SIG-M5 treated with dmso at 0.1 percent for 504 hours (cell line): Measurements from ENCODE around the gene PCDHGA5.
"Not testable (repeated sequence)": the region's sequence is repeated elsewhere in the genome, so short reads cannot be mapped to it uniquely, and the experiment has no call there.

Experiments
- DNase-seq: peaks from one replicate; lab custom pipeline; 2025; ENCODE audit not compliant: unreplicated experiment; lab: John Stamatoyannopoulos, UW

PCDHGA5 gene

DNA sequence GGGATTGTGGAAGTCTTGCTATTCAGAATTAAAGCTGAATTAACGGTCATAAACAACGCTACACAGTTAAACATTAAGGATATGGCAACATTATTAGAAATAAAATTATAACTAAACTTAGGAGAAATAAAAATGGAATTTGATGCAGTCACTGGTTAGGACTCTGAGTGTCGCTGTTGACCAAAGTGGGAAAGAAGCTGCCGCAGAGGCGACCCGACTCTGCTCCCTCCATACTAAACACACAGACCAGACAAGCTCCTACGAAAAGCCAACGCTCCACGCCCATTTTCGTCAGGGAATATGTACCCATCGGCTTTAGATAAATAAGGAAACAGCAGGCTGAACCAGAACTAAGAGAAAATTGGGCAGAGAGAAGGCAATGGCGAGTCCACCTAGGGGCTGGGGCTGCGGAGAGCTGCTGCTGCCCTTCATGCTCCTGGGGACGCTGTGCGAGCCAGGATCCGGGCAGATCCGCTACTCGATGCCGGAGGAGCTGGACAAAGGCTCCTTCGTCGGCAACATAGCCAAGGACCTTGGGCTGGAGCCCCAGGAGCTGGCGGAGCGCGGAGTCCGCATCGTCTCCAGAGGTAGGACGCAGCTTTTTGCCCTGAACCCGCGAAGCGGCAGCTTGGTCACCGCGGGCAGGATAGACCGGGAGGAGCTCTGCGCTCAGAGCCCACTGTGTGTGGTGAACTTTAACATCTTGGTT is at the start of gene PCDHGA5:
TSS of gene PCDHGA5 (plus strand) at position 211 of the 709 bp plus-strand sequence. CDS start at position 380, 169 bp downstream.
- no peak for DNase-seq

DNA sequence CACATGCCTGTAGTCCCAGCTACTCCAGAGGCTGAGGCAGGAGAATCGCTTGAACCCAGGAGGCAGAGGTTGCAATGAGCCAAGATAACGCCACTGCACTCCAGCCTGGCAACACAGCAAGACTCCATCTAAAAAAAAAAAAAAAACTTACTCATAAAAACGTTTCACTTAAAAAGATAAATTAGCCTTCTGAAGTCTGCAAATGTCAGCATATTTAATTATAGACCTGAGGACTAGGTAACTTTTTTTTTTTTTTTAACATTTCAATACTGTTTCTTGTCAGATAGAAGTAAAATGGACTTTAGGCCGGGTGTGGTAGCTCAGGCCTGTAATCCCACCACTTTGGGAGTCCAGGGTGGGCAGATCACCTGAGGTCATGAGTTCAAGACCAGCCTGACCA is 47.0 kb upstream of the PCDHGA5 start:
- DNase-seq = not testable (repeated sequence)

DNA sequence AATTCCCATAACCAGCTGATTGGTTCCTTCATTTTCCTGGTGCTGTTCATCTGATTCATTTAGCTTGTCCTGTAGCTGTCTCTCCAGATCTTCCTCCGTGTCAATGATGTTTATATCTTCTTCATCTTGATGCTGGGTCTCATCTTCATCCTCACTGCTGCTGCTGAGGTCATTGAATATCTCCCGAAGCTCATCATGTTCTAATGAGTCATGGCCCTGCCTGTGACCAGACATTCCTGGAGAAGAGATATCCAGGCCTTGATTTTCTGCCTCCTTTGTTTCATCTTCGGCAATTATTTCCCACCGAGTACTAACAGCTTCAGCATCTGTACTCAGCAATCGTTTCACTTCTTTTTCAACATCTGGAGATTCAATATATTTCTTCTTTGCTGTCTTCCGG is 44.8 kb upstream of the PCDHGA5 start:
- DNase-seq = no peak

DNA sequence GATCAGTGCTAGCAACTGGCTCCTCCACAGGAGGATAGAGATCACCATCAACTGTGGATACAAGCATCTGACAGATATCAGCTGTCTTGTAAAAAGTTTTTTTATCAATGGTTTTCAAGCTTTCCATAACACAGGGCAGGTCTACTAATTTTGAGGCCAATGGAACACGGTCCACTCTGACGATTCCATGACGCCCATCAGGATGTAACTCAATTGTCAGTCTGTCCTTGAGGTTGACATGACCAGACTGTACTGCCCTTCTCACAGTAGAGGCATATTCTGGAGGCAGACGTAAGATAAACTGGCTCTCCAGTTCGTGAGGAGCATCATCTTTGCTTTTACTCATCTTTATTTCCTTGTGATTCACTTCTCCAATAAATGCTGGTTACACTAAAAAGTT is 44.3 kb upstream of the PCDHGA5 start:
- no peak for DNase-seq

DNA sequence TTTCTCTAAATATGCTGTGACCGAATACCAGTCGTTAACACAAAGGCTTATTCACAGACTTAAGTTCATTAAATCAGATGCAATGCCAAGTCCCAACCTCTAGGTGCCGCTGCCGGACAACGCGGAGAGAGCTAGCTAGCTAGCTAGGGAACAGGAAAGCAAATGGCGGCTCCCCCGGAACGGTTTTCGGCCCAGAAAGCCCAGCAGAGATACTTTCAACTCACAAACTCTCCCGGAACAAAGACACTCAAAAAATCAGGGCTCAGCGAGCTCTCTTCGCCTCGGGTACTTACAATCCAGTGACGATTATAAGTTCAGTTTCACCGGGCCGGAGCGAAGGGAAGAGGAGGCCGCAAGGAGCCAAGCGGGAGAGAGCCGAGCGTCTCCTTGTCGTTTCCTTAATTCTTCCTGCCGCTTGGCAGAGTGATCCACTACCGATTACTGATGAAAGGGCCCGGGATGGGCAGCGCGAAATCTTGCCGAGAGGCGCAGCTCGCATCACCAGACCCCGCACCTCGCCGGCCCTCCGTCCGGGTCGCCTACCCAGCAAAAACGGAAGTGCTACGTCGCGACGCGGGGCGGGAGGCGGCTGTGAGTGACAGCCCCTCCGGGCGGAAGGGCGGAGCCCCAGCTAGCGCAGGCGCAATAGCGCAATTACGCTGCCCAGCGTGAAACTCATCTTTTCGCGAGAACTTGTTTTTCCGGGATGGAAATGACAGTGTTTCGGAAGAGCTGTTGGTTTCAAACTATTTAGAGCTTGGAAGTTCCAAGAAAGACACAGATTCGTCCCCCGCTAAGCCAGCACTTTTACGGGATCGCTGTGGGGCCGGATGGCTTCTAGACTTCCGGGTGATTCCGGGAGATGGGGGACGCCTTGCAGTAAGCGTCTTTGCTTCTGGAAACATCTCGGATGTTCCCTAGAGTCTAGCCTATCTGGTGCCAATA is 43.5 kb upstream of the PCDHGA5 start, which contains the start of gene TAF7:
TSS of gene TAF7 (minus strand) at position 560 of the 945 bp plus-strand sequence. CDS start 740 bp downstream, outside the sequence.
- peak; percentile 80 for DNase-seq

DNA sequence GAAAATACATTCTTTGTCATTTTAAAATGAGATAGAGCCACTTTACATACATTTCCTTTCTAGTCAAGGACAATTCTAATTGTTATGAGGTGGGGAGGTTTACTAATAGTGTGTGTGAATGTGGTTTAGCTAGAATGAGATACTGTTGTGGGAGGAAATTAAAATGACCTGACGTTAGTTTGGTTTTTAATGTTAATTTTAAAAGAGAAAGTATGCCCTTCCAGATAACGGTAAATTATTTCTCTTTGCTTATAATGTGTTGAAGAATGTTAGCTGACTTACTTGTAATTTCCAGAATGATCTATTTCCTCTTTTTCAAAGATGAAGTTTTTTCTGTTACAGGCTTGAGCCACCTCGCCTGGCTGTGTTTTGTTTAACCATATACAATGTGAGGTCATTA is 41.7 kb upstream of the PCDHGA5 start:
- DNase-seq = no peak

DNA sequence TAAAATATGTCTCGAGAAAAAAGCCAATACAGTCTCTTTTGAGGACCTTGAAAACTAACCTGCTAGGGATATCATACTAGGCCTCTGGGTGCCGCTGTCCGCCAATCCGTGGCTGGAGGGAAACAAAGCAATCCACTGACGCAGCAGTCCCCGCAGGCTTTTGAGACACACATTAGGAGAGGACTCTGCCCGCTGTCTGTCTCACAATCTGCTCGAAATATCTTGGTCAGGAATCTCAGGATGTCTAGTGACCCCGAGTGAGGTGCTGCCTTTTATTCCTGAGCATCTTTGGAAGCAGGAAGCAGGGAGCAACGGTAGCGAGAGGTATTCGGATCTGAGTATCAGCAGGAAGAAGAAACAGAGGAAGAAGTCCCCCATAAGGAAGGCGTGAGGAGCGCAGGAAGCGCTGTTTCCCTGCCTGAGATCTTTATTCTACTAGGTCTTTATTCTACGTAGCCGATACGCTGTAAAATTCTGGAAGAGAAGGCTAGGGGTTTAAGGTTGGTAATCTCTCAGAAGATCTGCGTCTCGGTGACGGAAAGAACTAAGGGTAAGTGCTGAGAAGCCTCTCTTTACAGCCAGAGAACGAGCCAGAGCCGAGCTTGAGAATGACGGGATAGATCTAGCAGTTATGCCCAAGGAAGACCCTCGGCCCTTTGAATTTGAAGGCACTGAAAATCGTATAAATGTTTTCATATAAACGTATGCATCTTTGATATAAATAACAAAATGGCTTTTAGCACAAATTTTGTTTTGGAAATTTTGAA is 37.7 kb upstream of the PCDHGA5 start:
- peak; percentile 43 for DNase-seq

DNA sequence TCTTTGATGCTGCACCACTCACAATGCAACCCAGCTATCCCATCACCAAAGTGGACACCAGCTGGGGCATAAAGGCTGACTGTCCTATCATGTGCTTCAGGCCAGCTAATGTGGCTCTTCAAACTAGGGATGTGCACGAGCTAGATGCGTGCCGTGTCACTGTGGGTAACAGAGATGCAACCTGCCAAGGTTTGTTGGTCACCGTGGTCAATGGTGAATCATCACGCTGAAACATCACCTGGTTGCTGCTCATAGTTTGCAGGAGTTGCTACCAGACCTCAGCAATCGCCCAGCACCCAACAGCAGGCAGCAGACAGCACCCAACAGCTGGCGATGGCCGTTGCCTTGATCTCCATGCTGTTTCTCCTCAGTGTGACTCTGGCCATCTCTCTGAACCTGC is 35.7 kb upstream of the PCDHGA5 start:
- DNase-seq = no peak

DNA sequence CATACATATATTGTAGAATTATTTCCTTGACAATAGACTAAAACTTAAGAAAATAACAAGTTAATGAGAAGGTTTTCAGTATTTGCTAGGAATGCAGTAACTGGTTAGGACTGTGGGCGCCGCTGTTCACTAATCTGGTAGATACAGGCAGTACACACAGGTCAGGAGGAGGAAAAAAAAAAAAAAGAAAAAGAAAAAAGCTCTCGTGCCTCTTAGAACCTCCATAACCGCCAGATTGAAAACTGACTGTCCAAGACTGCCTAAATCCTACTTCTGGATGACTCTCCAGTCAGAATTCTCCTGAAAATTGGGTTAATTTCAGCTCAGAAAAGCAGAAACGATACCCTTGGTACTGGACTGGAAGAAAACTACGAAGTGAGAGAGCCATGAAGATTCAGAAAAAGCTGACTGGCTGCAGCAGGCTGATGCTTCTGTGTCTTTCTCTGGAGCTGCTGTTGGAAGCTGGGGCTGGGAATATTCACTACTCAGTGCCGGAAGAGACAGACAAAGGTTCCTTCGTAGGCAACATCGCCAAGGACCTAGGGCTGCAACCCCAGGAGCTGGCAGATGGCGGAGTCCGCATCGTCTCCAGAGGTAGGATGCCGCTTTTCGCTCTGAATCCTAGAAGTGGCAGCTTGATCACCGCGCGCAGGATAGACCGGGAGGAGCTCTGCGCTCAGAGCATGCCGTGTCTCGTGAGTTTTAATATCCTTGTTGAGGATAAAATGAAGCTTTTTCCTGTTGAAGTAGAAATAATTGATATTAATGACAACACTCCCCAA is 33.5 kb upstream of the PCDHGA5 start, which contains the start of gene PCDHGA1:
TSS of gene PCDHGA1 (plus strand) at position 216 of the 782 bp plus-strand sequence.
- peak; percentile 36 for DNase-seq

DNA sequence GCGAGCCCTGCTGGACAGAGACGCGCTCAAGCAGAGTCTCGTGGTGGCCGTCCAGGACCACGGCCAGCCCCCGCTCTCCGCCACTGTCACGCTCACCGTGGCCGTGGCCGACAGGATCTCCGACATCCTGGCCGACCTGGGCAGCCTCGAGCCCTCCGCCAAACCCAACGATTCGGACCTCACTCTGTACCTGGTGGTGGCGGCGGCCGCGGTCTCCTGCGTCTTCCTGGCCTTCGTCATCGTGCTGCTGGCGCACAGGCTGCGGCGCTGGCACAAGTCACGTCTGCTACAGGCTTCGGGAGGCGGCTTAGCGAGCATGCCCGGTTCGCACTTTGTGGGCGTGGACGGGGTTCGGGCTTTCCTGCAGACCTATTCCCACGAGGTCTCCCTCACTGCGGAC is 31.4 kb upstream of the PCDHGA5 start:
- not testable (repeated sequence) for DNase-seq

DNA sequence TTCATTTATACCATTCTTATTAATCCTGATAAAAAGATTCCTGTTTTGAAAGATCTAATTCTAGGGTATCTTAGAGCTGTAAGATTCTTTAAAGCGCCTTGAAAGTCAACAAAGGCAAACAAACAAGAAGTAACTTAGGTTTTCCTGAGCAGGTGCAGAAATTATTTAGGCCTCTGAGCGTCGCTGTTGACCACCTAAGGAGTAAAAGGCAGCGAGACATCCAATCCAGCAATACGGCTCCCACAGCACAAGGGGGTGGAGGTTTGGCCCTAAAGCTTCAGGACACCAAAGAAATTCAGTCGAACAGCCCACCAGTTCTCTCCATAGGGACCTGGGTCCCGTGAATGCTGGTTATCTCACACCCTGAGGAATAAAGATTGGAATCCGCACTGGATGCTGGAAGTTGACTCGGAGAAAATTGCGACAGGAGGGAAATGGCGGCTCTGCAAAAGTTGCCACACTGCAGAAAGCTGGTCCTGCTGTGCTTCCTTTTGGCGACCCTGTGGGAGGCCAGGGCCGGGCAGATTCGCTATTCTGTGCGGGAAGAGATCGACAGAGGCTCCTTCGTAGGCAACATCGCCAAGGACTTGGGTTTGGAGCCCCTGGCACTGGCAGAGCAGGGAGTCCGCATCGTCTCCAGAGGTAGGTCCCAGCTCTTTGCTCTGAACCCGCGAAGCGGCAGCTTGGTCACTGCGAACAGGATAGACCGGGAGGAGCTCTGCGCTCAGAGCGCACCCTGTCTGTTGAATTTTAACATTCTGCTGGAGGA is 25.2 kb upstream of the PCDHGA5 start, which contains the start of gene PCDHGA2:
TSS of gene PCDHGA2 (plus strand) at position 223 of the 769 bp plus-strand sequence.
- DNase-seq = no peak

DNA sequence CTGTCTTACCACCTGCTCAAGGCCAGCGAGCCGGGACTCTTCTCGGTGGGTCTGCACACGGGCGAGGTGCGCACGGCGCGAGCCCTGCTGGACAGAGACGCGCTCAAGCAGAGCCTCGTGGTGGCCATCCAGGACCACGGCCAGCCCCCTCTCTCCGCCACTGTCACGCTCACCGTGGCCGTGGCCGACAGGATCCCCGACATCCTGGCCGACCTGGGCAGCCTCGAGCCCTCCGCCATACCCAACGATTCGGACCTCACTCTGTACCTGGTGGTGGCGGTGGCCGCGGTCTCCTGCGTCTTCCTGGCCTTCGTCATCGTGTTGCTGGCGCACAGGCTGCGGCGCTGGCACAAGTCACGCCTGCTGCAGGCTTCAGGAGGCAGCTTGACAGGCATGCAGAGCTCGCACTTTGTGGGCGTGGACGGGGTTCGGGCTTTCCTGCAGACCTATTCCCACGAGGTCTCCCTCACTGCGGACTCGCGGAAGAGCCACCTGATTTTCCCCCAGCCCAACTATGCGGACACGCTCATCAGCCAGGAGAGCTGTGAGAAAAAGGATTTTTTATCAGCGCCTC is 23.1 kb upstream of the PCDHGA5 start:
- DNase-seq = not testable (repeated sequence)

DNA sequence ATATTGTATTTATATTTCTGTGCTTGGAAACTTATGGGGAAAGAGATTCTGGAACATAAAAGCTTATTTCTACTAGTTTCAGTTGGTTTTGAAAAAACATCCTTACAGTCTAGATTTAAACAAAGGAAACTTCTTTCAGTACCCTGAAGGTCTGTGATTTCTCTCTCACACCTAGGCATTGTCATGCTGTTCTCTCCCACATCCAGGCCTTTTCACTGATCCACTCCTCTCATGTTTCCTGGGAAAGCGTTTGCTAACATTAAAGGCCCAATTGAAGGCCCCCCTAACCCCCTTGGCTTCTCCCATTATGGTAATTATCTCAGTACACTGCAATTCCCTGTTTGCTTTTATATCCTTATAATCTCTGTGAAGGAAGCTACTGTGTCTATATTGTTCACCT is 21.2 kb upstream of the PCDHGA5 start:
- no peak for DNase-seq

DNA sequence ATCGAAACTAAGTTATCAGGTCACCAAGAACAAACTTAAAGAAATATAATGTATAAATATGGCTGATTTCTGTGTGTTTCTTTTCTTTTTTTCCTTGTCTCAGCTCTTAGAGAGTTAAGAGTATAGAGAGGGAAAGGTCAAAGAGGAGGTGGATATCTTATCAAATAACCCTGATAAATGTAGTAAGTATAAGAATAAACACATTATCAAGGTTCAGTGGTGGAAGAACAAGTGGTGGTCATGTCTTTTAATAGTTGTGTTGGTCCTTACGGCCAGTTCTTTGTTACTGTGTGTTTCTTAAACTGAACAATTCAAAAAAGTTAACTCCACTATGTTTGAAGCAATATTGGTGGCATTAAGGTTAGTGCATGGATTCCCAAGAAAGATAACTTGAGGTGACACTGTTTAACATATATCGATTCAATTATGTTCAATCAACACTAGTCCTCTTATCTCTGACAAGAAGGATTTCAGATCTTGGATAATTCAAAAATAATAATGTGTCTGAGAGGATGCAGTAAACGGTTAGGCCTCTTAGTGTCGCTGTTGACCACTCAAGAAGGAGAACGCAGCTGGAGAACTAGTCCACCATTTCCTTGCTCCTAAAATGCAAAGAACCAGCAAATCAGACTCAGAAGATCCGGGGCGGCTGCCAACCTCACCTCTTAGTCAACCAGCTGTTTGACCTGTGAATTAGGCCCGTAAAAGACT is 20.6 kb upstream of the PCDHGA5 start, which contains the start of gene PCDHGA3:
TSS of gene PCDHGA3 (plus strand) at position 588 of the 711 bp plus-strand sequence. CDS start 205 bp downstream, outside the sequence.
- DNase-seq = no peak

DNA sequence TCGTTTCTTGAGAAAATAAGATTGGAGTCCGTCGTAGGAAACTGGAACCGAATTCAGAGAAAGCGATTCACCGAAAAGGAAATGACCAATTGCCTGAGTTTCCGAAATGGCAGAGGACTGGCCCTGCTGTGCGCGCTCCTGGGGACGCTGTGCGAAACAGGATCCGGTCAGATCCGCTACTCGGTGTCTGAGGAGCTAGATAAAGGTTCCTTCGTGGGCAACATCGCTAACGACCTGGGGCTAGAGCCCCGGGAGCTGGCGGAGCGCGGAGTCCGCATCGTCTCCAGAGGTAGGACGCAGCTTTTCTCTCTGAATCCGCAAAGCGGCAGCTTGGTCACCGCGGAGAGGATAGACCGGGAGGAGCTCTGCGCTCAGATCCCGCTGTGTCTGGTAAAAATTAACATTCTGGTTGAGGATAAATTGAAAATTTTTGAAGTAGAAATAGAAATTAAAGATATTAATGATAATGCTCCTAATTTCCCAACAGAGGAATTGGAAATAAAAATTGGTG is 20.0 kb upstream of the PCDHGA5 start:
- no peak for DNase-seq

DNA sequence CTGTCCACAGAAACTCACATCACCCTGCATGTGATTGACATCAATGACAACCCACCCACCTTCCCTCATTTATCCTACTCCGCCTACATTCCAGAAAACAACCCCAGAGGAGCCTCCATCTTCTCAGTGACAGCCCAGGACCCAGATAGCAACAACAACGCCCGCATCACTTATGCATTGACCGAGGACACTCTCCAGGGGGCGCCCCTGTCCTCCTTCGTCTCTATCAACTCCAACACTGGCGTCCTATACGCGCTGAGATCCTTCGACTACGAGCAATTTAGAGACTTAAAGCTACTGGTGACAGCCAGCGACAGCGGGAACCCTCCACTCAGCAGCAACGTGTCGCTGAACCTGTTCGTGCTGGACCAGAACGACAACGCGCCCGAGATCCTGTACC is 18.6 kb upstream of the PCDHGA5 start:
- DNase-seq = no peak

DNA sequence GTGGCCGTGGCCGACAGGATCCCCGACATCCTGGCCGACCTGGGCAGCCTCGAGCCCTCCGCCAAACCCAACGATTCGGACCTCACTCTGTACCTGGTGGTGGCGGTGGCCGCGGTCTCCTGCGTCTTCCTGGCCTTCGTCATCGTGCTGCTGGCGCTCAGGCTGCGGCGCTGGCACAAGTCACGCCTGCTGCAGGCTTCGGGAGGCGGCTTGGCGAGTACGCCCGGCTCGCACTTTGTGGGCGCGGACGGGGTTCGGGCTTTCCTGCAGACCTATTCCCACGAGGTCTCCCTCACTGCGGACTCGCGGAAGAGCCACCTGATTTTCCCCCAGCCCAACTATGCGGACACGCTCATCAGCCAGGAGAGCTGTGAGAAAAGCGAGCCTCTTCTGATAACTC is 17.9 kb upstream of the PCDHGA5 start:
- not testable (repeated sequence) for DNase-seq
